ENCODE data around the gene JTB. TPM values are rescaled to one million over a fixed set of nuclear protein-coding genes. Genes with fewer than 3 reads are reported as not detected.
A peak's percentile ranks its signal among the peaks of the same experiment; 100 is the strongest.

The JTB gene
- polyA plus RNA-seq, 1 donor from 2014 or later, result 257 TPM

DNA sequence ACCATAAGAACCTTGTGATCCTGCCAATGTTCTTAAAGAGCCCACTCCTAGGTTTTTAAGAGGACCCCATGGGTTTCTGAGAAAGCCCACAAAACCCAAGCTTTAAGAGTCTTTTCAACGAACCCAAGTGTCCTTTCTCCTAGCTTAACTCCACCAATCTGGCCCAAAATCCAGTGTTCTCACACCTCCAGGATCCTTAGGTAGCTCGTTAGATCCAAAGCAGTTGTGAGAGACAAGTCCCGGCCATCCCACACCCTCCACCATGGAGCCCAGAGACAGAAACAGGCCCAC lies 32.7 kb downstream of the JTB start:
- no peaks in the 10 kb centered on the region for H3K9me2 ChIP-seq (ENCODE audit: insufficient read depth, low read length)
- H3K79me2 ChIP-seq (replicated peaks; ENCODE audit: insufficient read depth, low read length), result peaks cover 4% of the 10 kb centered on the region
- no peak overlapping the region for H2AFZ ChIP-seq (ENCODE audit: low read depth, low read length)
- H3K4me3 ChIP-seq (ENCODE audit: low read length), result peak overlapping the region; percentile 85
- no peaks in the 10 kb centered on the region for H4K20me1 ChIP-seq (ENCODE audit: insufficient read depth)
- H3K27me3 ChIP-seq (ENCODE audit: insufficient read depth, low read depth, low read length), result no peaks in the 10 kb centered on the region
- no peak overlapping the region for H3K9ac ChIP-seq (ENCODE audit: low read length)
- no peaks in the 10 kb centered on the region for H3F3A ChIP-seq (ENCODE audit: insufficient read depth, low read length, poor library complexity, severe bottlenecking)
- TF ChIP-seq EZH2 (IDR thresholded peaks at IDR 0.05; ENCODE audit: borderline replicate concordance, insufficient read depth, low read length, poor library complexity, severe bottlenecking) (no peak), RAD21 (conservative IDR thresholded peaks at IDR 0.05) (no peak), MXI1 (conservative IDR thresholded peaks at IDR 0.05; ENCODE audit: poor library complexity, severe bottlenecking) (no peak), POLR2AphosphoS5 (IDR thresholded peaks at IDR 0.05) (no peak), SMC3 (conservative IDR thresholded peaks at IDR 0.05; ENCODE audit: poor library complexity) (no peak), TAF1 (IDR thresholded peaks at IDR 0.05; ENCODE audit: low read depth) (no peak), EP300 (conservative IDR thresholded peaks at IDR 0.05; ENCODE audit: poor library complexity, severe bottlenecking) (no peak)
- TF ChIP-seq, protein P1, sequence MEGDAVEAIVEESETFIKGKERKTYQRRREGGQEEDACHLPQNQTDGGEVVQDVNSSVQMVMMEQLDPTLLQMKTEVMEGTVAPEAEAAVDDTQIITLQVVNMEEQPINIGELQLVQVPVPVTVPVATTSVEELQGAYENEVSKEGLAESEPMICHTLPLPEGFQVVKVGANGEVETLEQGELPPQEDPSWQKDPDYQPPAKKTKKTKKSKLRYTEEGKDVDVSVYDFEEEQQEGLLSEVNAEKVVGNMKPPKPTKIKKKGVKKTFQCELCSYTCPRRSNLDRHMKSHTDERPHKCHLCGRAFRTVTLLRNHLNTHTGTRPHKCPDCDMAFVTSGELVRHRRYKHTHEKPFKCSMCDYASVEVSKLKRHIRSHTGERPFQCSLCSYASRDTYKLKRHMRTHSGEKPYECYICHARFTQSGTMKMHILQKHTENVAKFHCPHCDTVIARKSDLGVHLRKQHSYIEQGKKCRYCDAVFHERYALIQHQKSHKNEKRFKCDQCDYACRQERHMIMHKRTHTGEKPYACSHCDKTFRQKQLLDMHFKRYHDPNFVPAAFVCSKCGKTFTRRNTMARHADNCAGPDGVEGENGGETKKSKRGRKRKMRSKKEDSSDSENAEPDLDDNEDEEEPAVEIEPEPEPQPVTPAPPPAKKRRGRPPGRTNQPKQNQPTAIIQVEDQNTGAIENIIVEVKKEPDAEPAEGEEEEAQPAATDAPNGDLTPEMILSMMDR (IDR thresholded peaks at IDR 0.05; ENCODE audit: poor library complexity, severe bottlenecking), result no peak
- TF ChIP-seq, protein P2, sequence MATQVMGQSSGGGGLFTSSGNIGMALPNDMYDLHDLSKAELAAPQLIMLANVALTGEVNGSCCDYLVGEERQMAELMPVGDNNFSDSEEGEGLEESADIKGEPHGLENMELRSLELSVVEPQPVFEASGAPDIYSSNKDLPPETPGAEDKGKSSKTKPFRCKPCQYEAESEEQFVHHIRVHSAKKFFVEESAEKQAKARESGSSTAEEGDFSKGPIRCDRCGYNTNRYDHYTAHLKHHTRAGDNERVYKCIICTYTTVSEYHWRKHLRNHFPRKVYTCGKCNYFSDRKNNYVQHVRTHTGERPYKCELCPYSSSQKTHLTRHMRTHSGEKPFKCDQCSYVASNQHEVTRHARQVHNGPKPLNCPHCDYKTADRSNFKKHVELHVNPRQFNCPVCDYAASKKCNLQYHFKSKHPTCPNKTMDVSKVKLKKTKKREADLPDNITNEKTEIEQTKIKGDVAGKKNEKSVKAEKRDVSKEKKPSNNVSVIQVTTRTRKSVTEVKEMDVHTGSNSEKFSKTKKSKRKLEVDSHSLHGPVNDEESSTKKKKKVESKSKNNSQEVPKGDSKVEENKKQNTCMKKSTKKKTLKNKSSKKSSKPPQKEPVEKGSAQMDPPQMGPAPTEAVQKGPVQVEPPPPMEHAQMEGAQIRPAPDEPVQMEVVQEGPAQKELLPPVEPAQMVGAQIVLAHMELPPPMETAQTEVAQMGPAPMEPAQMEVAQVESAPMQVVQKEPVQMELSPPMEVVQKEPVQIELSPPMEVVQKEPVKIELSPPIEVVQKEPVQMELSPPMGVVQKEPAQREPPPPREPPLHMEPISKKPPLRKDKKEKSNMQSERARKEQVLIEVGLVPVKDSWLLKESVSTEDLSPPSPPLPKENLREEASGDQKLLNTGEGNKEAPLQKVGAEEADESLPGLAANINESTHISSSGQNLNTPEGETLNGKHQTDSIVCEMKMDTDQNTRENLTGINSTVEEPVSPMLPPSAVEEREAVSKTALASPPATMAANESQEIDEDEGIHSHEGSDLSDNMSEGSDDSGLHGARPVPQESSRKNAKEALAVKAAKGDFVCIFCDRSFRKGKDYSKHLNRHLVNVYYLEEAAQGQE (IDR thresholded peaks at IDR 0.05; ENCODE audit: borderline replicate concordance), result no peak
- no peak overlapping the region for H3K4me2 ChIP-seq (ENCODE audit: low read length)
- H3K9me3 ChIP-seq (ENCODE audit: low read length), result no peaks in the 10 kb centered on the region
- no peaks in the 10 kb centered on the region for H3K36me3 ChIP-seq (ENCODE audit: insufficient read depth, low read length)
- H3K27ac ChIP-seq (ENCODE audit: low read length), result no peak overlapping the region

DNA sequence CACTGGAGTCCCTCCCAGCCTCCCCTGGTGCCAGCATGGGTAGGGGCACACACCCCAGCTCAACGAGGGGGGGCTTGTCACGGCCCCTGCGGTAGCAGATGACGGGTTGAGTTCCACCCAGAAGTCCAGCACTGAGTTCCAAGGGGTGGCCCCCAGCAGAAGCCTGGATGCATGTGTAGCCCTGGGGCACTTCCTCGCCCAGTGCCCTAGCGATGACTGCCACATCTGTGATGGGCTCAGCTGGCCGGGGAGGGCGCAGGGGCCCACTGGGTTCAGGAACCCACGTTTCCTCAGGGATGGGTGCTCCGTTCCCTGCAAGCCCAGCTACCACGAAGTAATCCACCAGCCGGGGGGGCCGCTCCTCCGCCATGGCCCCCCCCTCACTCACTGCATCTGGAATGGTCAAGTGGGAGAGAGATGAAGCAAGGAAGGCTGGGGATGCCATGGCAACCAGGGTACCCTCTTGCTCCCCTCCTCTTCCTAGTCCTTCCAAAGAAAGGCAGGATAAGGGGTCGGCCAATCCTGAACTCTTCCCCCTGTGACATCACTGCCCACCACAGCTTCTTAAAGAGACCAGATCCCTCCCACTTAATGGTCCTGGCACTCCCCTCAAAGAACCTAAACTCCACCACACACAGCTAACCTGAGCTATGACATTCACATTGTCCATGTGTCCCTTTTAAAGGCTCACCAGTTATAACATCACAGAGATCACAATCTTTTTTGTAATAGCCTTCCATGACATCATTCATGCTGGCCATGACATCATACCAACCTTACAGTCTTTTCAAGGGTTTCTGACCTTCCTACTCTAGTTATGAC lies 33.3 kb downstream of the JTB start:
- no peak for TF ChIP-seq POLR2AphosphoS5 (IDR thresholded peaks at IDR 0.05)
- TF ChIP-seq TAF1 (IDR thresholded peaks at IDR 0.05; ENCODE audit: low read depth), result no peak
- TF ChIP-seq MXI1 (conservative IDR thresholded peaks at IDR 0.05; ENCODE audit: poor library complexity, severe bottlenecking), result no peak
- TF ChIP-seq, protein P2 (IDR thresholded peaks at IDR 0.05; ENCODE audit: borderline replicate concordance), result no peak
- TF ChIP-seq SMC3 (conservative IDR thresholded peaks at IDR 0.05; ENCODE audit: poor library complexity), result no peak
- TF ChIP-seq RAD21 (conservative IDR thresholded peaks at IDR 0.05), result no peak
- no peak for TF ChIP-seq EP300 (conservative IDR thresholded peaks at IDR 0.05; ENCODE audit: poor library complexity, severe bottlenecking)
- TF ChIP-seq EZH2 (IDR thresholded peaks at IDR 0.05; ENCODE audit: borderline replicate concordance, insufficient read depth, low read length, poor library complexity, severe bottlenecking), result no peak
- TF ChIP-seq, protein P1 (IDR thresholded peaks at IDR 0.05; ENCODE audit: poor library complexity, severe bottlenecking), result no peak
- Histone ChIP-seq H2AFZ (ENCODE audit: low read depth, low read length) (no peak overlapping the region), H3F3A (ENCODE audit: insufficient read depth, low read length, poor library complexity, severe bottlenecking) (no peaks in the 10 kb centered on the region), H3K36me3 (ENCODE audit: insufficient read depth, low read length) (no peaks in the 10 kb centered on the region), H3K79me2 (replicated peaks; ENCODE audit: insufficient read depth, low read length) (peaks cover 4% of the 10 kb centered on the region), H3K27ac (ENCODE audit: low read length) (no peak overlapping the region), H3K27me3 (ENCODE audit: insufficient read depth, low read depth, low read length) (no peaks in the 10 kb centered on the region), H4K20me1 (ENCODE audit: insufficient read depth) (no peaks in the 10 kb centered on the region), H3K4me2 (ENCODE audit: low read length) (no peak overlapping the region), H3K9me2 (ENCODE audit: insufficient read depth, low read length) (no peaks in the 10 kb centered on the region), H3K9me3 (ENCODE audit: low read length) (no peaks in the 10 kb centered on the region), H3K4me3 (ENCODE audit: low read length) (no peak overlapping the region), H3K9ac (ENCODE audit: low read length) (no peak overlapping the region)

Measured in neural cell (in vitro differentiated cells).